Stimulated activated CD4-positive, alpha-beta T cell treated with anti-CD3 and anti-CD28 coated beads, Interleukin-15, amount 100 ng/mL, for 24 hours (primary cell): Measurements from ENCODE around the gene TXLNB.
A peak's percentile ranks its signal among the peaks of the same experiment; 100 is the strongest.
"Not testable (repeated sequence)": the region's sequence is repeated elsewhere in the genome, so short reads cannot be mapped to it uniquely, and the experiment has no call there.

ENCODE experiments used
- DNase-seq: peaks from one replicate; pipeline ENCODE4 v3.0.0-alpha.2; 2020

Gene TXLNB

DNA sequence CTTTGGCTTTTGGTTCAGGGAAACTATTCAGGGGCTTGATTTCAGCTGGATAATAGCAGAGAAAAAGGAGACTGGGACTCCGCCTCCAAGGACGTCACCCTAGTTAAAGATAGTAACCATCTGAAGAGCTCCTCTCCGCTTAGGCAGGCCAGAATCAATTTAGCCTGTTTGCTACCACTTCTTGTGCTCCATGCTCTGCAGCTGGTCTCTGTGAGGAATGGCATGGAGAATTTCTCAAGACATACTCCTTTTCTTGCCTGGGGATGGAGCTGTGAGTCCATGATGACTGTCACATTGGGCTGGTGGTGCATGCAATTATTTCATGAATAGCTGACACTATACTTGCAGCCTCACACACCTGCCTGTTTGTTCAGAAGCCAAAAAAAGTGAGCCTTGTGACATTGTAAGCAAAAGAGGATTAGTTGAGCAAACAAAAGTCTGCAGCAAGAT is 61.4 kb downstream of the TXLNB start:
- no peak for DNase-seq

DNA sequence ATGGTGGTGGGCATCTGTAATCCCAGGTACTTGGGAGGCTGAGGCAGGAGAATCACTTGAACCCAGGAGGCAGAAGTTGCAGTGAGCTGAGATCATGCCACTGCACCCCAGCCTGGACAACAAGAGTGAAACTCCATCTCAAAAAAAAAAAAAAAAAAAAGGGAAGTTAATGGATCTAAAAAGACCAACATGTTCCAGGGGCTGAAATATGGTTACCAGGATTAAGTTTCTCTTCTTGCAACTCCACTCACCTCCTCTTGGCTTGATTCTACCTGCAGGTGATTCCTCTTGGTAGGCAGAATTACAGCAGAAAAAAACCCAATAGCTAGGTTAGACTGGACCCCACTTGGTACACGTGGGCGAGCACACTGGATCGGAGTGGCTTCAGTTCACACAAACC is 63.4 kb downstream of the TXLNB start:
- DNase-seq = not testable (repeated sequence)

DNA sequence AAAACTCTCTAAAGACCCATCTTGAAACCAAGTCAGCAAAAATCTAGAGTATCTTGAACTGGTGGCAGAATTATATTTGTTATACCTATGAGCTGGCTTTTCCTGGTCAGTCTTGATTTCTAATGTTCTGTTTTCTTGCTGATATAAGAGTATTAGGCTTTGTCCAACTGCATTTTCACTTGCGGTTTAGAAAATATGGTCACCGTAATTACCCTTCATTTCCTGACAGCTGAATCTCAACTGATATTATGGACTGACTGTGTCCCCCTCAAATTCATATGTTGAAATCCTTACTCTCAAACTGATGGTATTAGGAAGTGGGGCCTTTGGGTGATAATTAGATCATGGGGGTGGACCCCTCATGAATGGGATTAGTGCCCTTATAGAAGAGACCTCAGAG is 72.1 kb downstream of the TXLNB start:
- DNase-seq = no peak

DNA sequence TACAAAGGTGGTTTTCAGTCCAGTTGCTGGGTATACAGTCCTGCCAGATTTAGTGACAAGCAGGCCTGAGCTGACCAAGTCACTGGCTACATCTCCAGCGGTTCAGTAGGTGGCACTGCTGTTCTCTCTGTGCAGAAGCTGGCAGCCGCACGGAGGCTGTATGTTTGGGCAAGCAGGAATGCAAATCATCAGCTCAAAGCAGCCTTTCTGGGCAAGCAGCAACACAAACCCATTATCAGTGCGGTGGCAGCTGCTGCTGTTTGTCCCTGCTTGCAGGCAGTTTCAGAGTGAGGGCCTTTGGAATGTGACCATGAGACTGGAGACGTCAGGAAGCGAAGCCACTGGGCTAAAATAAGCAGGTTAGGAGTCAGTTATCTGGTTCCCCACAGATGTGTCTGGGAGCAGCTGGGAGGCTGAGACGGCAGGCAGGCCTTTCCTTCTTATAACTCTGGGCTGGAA is 72.5 kb downstream of the TXLNB start:
- DNase-seq = peak; percentile 76

DNA sequence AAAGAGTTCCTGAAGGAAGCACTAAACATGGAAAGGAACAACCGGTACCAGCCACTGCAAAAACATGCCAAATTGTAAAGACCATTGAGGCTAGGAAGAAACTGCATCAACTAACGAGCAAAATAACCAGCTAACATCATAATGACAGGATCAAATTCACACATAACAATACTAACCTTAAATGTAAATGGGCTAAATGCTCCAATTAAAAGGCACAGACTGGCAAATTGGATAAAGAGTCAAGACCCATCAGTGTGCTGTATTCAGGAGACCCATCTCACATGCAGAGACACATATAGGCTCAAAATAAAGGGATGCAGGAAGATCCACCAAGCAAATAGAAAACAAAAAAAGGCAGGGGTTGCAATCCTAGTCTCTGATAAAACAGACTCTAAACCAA is 79.3 kb downstream of the TXLNB start:
- DNase-seq = not testable (repeated sequence)

DNA sequence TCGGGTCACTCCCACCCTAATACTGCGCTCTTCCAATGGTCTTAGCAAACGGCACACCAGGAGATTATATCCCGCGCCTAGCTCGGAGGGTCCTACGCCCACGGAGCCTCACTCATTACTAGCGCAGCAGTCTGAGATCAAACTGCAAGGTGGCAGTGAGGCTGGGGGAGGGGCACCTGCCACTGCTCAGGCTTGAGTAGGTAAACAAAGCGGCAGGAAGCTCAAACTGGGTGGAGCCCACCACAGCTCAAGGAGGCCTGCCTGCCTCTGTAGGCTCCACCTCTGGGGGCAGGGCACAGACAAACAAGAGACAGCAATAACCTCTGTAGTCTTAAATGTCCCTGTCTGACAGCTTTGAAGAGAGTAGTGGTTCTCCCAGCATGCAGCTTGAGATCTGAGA is 81.0 kb downstream of the TXLNB start:
- DNase-seq = not testable (repeated sequence)

DNA sequence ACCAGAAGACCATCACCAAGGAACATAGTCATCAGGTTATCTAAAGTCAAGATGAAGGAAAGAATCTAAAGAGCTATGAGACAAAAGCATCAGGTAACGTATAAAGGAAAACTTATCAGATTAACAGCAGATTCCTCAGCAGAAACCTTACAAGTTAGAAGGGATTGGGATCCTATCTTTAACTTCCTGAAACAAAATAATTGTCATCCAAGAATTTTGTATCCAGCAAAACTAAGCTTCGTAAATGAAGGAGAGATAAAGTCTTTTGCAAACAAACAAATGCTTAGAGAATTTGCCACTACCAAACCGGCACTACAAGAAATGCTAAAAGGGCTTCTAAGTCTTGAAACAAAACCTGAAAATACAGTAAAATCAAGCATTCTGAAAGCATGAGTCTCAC is 86.0 kb downstream of the TXLNB start:
- DNase-seq = no peak

DNA sequence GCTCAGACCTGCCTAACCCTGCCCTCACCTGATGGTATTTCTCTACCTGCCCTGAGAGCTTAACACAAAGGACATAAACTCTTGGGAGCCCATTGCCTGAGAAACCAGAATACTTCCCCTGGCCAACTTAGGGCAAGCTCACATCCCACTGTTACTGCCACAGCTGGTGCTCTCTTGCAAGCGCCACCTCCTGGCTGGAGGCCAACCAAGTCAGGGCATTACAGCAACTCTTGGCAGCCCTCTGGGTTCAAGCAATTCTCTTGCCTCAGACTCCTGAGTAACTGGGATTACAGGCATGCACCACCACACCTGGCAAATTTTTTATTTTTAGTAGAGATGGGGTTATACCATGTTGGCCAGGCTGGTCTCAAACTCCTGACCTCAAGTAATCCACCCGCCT is 86.8 kb downstream of the TXLNB start:
- peak; percentile 24 for DNase-seq

DNA sequence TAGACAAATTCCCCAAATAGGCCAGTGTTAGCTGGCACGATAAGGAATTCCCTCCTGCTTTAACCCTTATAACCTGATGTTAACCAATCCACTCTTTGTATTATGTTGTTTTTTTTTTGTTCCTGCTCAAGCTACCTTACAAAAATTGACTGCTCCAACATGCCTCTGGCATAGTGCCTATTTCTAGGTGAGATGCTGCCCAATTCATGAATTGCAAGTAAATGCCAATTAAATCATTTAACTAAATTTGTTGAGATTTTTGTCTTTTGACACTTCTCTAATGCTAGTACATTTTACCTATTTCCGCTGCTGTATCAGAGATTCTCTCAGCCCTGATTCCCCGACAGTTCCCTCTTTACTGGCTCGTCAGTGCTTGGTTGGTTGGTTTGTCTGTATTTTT is 90.4 kb downstream of the TXLNB start:
- no peak for DNase-seq

DNA sequence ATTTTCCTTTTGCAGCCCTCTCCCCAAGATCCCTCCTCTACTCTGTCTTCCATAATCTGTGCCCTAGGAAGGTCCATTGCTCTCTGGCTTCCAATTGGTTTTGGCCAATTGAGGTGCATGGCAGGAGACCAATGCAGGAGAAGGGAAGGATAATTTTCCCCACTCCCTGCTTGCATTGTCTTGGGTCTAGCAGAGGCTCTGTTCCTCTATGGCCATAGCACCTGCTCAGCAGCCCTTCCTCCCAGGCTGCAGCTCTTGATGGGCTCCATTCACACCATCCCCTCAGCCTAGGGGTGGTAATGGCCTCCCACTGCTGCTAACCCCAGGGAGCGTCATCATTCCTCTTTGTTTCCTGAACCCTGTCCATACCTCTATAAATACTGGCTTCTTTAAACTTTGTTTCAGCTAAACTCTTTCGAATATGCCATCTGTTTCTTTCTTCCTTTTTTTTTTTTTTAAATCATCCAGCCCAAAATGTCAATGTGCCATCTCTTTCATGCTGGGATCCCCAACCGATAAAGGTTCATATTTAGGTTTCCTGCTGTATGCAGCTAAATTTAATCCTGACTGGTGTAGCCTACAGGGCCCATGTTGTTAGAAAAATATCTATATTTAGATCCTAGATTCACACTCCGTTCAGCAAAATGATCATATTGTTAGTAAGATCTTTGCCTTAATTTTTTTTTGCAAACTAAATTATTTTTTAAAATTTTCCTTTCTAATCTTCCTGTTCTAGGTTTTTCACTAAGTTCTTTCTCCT is 93.1 kb downstream of the TXLNB start:
- DNase-seq = no peak

DNA sequence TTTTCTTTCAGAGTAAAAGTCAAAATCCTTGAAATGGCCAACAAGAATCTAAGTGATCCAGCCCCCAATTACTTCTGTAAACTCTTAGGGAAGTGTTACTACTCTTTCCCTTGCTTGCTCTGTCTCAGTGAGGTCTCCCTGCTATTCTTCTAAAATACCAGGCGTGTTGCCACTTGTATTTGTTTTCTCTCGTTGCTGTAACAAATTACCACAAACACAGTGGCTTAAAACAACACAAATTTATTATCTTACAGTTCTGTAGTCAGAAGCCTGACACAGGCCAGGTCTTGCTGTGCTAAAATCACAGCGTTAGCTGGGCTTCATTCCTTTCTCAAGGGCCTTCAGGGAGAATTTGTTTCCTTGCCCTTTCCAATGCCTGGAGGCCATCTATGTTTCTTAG is 97.1 kb downstream of the TXLNB start:
- no peak for DNase-seq
